Measurements from ENCODE around the gene NEK11.
"Not testable (repeated sequence)": the region's sequence is repeated elsewhere in the genome, so short reads cannot be mapped to it uniquely, and the experiment has no call there.

Gene NEK11

GRCh38 chr3:131306242-131306641 lies 279.6 kb downstream of the NEK11 start:
- no peak for DNase-seq

GRCh38 chr3:131314318-131314717 lies 287.6 kb downstream of the NEK11 start:
- DNase-seq, result no peak

GRCh38 chr3:131315162-131315561 lies 288.5 kb downstream of the NEK11 start:
- no peak for DNase-seq

- DNase-seq, result no peak
These were observed 291.0 kb downstream of the NEK11 start for GRCh38 chr3:131317667-131318066.

- DNase-seq, result no peak
These were observed 296.3 kb downstream of the NEK11 start for GRCh38 chr3:131323014-131323413.

- DNase-seq, result no peak
These were observed 297.1 kb downstream of the NEK11 start for GRCh38 chr3:131323792-131324191.

GRCh38 chr3:131324923-131325322 lies 298.2 kb downstream of the NEK11 start:
- no peak for DNase-seq

- DNase-seq, result no peak
These were observed 299.6 kb downstream of the NEK11 start for GRCh38 chr3:131326307-131326706.

GRCh38 chr3:131328721-131329120 lies 302.0 kb downstream of the NEK11 start:
- DNase-seq, result no peak

GRCh38 chr3:131329774-131330173 lies 303.1 kb downstream of the NEK11 start:
- no peak for DNase-seq

GRCh38 chr3:131331456-131332085 lies 304.9 kb downstream of the NEK11 start:
- not testable (repeated sequence) for DNase-seq

GRCh38 chr3:131338948-131339640 lies 312.4 kb downstream of the NEK11 start:
- DNase-seq, result no peak

- no peak for DNase-seq
These were observed 315.1 kb downstream of the NEK11 start for GRCh38 chr3:131341761-131342160.

GRCh38 chr3:131348911-131349310 lies 322.2 kb downstream of the NEK11 start:
- DNase-seq, result no peak

GRCh38 chr3:131349454-131349853 lies 322.8 kb downstream of the NEK11 start:
- DNase-seq, result no peak

- no peak for DNase-seq
These were observed 323.3 kb downstream of the NEK11 start for GRCh38 chr3:131349946-131350347.

GRCh38 chr3:131350506-131350905 lies 323.8 kb downstream of the NEK11 start:
- DNase-seq, result no peak

GRCh38 chr3:131353016-131353877 lies 326.6 kb downstream of the NEK11 start:
- DNase-seq, result no peak

GRCh38 chr3:131353986-131354385 lies 327.3 kb downstream of the NEK11 start:
- DNase-seq, result no peak

GRCh38 chr3:131356006-131356595 lies 329.4 kb downstream of the NEK11 start:
- DNase-seq, result no peak

GRCh38 chr3:131357275-131357674 lies 330.6 kb downstream of the NEK11 start:
- no peak for DNase-seq

GRCh38 chr3:131360191-131360755 lies 333.6 kb downstream of the NEK11 start:
- DNase-seq, result no peak

- peak; percentile 14 for DNase-seq
These were observed 334.4 kb downstream of the NEK11 start for GRCh38 chr3:131361066-131361463.
